Hepatocyte (in vitro differentiated cells): Measurements from ENCODE around the gene GNAO1. TPM values are rescaled to one million over a fixed set of nuclear protein-coding genes. Genes with fewer than 3 reads are reported as not detected.

ENCODE experiments used
- DNase-seq: peaks from one replicate; pipeline ENCODE4 v3.0.0-alpha.2; 2016; ENCODE audit warnings: low spot score
- H2AFZ ChIP-seq: fragments of 200-600 bp; sonication (generic); 2 replicates; pipeline ENCODE4 v1.6.0; 2016; ENCODE audit warnings: antibody characterized with exemption, mild to moderate bottlenecking
- H3K27ac ChIP-seq: fragments of 200-600 bp; sonication (generic); 2 replicates; pipeline ENCODE4 v1.5.1; 2016; ENCODE audit warnings: mild to moderate bottlenecking
- H3K27me3 ChIP-seq: fragments of 200-600 bp; sonication (generic); 2 replicates; pipeline ENCODE4 v1.6.1; 2016
- H3K36me3 ChIP-seq: fragments of 200-600 bp; sonication (generic); replicated peaks from 2 replicates; pipeline ENCODE4 v1.5.1; 2016; ENCODE audit warnings: low read depth; ENCODE audit not compliant: insufficient read depth
- H3K4me1 ChIP-seq: fragments of 200-600 bp; sonication (generic); 2 replicates; pipeline ENCODE4 v1.5.1; 2016; ENCODE audit warnings: mild to moderate bottlenecking, moderate library complexity; ENCODE audit not compliant: insufficient read depth
- H3K4me2 ChIP-seq: fragments of 200-600 bp; sonication (generic); 2 replicates; pipeline ENCODE4 v1.6.0; 2016
- H3K4me3 ChIP-seq: fragments of 200-600 bp; sonication (generic); 2 replicates; pipeline ENCODE4 v1.5.1; 2016; ENCODE audit warnings: mild to moderate bottlenecking
- H3K79me2 ChIP-seq: fragments of 200-600 bp; sonication (generic); 2 replicates; pipeline ENCODE4 v1.6.0; 2017; ENCODE audit warnings: mild to moderate bottlenecking
- H3K9me2 ChIP-seq: fragments of 200-600 bp; sonication (generic); replicated peaks from 2 replicates; pipeline ENCODE4 v1.6.0; 2017; ENCODE audit warnings: mild to moderate bottlenecking; ENCODE audit not compliant: insufficient read depth
- H3K9me3 ChIP-seq: fragments of 200-600 bp; sonication (generic); 2 replicates; pipeline ENCODE4 v1.5.1; 2016; ENCODE audit warnings: low read depth, mild to moderate bottlenecking
- H4K20me1 ChIP-seq: fragments of 200-600 bp; sonication (generic); 2 replicates; pipeline ENCODE4 v1.6.0; 2016; ENCODE audit warnings: mild to moderate bottlenecking; ENCODE audit not compliant: insufficient read depth, poor library complexity, severe bottlenecking
- EZH2 ChIP-seq: fragments of 200-600 bp; sonication (generic); IDR thresholded peaks from 2 replicates; pipeline ENCODE4 v1.6.1; 2016; ENCODE audit warnings: antibody characterized with exemption, mild to moderate bottlenecking, borderline replicate concordance
- EZH2phosphoT487 ChIP-seq: fragments of 200-600 bp; sonication (generic); IDR thresholded peaks from one replicate; pipeline ENCODE4 v1.6.1; 2018; ENCODE audit warnings: antibody characterized with exemption, mild to moderate bottlenecking, low read depth, moderate library complexity; ENCODE audit not compliant: unreplicated experiment, severe bottlenecking
- WGBS: methylation state at CpG from one replicate; pipeline ENCODE4 v1.1.6; 2016; ENCODE audit warnings: low lambda C conversion rate; ENCODE audit errors: missing lambda C conversion rate; 5-methylcytosine and 5-hydroxymethylcytosine counted together
- polyA plus RNA-seq: library from polyadenylated mRNA; unstranded; fragments of >200 nt; fragmentation: Nextera tagmentation; extraction: Ambion mirVana; gene quantifications from 2 replicates; pipeline ENCODE4 v1.2.1, GENCODE V29; 2016
- total RNA-seq: library from RNA; depleted of rRNA; stranded (reverse); fragments of >200 nt; gene quantifications from 2 replicates; pipeline ENCODE4 v1.2.3, GENCODE V29; 2014
- TF ChIP-seq, protein P1 (sequence below): fragments of 200-600 bp; sonication (generic); IDR thresholded peaks from 2 replicates; pipeline ENCODE4 v1.5.1; 2016; ENCODE audit warnings: antibody characterized with exemption, mild to moderate bottlenecking; ENCODE audit not compliant: poor library complexity

GNAO1 gene
- total and polyA plus RNA-seq, 2 experiments from 2014 or later = 0.77 to 2.2 TPM

GRCh38 chr16:56245197-56245596 is 53.9 kb downstream of the GNAO1 start:
- Histone ChIP-seq H3K79me2 (no peaks in the 10 kb centered on the region), H3K9me3 (no peaks in the 10 kb centered on the region)
- 85% methylated on average over 6 of the region's 6 CpGs for WGBS

DNA sequence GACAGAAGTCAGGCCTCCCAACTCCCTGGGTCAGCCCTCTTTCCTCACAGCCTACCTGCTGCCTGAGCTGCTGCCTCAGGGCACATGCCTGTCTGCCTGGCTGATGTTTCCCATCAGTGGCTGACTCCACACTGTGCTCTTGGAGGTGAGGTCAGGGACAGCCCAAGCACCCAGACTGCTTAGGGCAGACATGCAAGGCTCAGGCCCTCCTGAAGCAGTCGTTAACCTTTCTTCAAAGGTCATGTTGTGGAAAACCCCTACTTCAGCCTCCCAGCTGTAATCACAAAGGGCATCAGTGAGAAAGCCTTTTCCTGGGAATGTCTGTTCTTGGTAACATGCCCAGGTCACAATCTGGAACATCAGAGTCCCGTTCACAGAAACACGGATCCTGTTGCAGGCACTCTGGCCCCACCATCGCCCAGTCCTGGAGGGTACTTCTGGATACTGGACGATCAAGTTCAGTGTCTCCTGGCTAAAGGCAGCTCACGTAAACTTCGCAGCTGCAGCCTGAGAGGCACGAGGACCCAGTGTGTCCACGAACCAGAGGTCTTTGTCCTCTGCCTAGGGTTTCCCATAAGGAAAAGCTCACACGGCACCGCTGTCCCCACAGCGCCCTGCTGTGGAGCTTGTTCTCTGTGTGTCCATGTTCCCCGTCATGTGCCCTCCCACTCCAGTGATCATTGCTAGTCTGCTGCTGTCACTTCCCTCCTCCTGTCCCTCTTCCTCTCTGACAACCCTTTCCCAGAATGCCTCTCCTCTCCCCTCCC is 54.9 kb downstream of the GNAO1 start:
- Histone ChIP-seq H4K20me1 (no peaks in the 10 kb centered on the region), H3K79me2 (no peaks in the 10 kb centered on the region), H3K4me1 (no peaks in the 10 kb centered on the region), H3K4me3 (no peak overlapping the region), H3K27me3 (no peaks in the 10 kb centered on the region), H3K36me3 (no peaks in the 10 kb centered on the region), H3K9me2 (no peaks in the 10 kb centered on the region), H3K4me2 (no peak overlapping the region), H2AFZ (no peak overlapping the region), H3K27ac (no peak overlapping the region), H3K9me3 (no peaks in the 10 kb centered on the region)
- TF ChIP-seq EZH2phosphoT487 (no peak), EZH2 (no peak)
- TF ChIP-seq, protein P1, sequence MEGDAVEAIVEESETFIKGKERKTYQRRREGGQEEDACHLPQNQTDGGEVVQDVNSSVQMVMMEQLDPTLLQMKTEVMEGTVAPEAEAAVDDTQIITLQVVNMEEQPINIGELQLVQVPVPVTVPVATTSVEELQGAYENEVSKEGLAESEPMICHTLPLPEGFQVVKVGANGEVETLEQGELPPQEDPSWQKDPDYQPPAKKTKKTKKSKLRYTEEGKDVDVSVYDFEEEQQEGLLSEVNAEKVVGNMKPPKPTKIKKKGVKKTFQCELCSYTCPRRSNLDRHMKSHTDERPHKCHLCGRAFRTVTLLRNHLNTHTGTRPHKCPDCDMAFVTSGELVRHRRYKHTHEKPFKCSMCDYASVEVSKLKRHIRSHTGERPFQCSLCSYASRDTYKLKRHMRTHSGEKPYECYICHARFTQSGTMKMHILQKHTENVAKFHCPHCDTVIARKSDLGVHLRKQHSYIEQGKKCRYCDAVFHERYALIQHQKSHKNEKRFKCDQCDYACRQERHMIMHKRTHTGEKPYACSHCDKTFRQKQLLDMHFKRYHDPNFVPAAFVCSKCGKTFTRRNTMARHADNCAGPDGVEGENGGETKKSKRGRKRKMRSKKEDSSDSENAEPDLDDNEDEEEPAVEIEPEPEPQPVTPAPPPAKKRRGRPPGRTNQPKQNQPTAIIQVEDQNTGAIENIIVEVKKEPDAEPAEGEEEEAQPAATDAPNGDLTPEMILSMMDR = no peak
- WGBS = 54% methylated on average over 13 of the region's 13 CpGs
- DNase-seq = peak; percentile 31

More at GRCh38 chr16:56245197-56245596, 53.9 kb downstream of the GNAO1 start:
- Histone ChIP-seq H3K4me3 (no peak overlapping the region), H3K27ac (no peak overlapping the region), H3K36me3 (no peaks in the 10 kb centered on the region), H3K4me1 (no peaks in the 10 kb centered on the region), H3K27me3 (no peaks in the 10 kb centered on the region), H3K9me2 (no peaks in the 10 kb centered on the region), H4K20me1 (no peaks in the 10 kb centered on the region), H2AFZ (no peak overlapping the region), H3K4me2 (no peak overlapping the region)
- no peak for DNase-seq
- TF ChIP-seq EZH2phosphoT487 (no peak), EZH2 (no peak)
- TF ChIP-seq, protein P1 = no peak

GRCh38 chr16:56247018-56247417 is 55.7 kb downstream of the GNAO1 start:
- Histone ChIP-seq H3K79me2 (no peaks in the 10 kb centered on the region), H3K27me3 (no peaks in the 10 kb centered on the region), H3K4me2 (no peak overlapping the region), H3K4me1 (no peaks in the 10 kb centered on the region), H4K20me1 (no peaks in the 10 kb centered on the region), H3K27ac (no peak overlapping the region), H3K4me3 (no peak overlapping the region), H2AFZ (no peak overlapping the region), H3K36me3 (no peaks in the 10 kb centered on the region), H3K9me3 (no peaks in the 10 kb centered on the region), H3K9me2 (no peaks in the 10 kb centered on the region)
- TF ChIP-seq EZH2phosphoT487 (no peak), EZH2 (no peak)
- TF ChIP-seq, protein P1 = no peak
- 98% methylated on average over 8 of the region's 8 CpGs for WGBS
- no peak for DNase-seq
